Measurements from ENCODE around the gene XPO6. TPM values are rescaled to one million over a fixed set of nuclear protein-coding genes. Genes with fewer than 3 reads are reported as not detected.

Gene XPO6
- total RNA-seq, 1 donor from 2014 or later = 72.7 TPM

GRCh38 chr16:28168991-28169554 lies 42.7 kb downstream of the XPO6 start:
- Histone ChIP-seq H3K36me3 (peaks cover 4 to 55% of the 10 kb centered on the region in 2 donors), H3K27me3 (no peaks in the 10 kb centered on the region), H3K4me3 (no peak overlapping the region), H3K27ac (no peak overlapping the region), H3K4me1 (peaks cover 7% of the 10 kb centered on the region), H3K9me3 (no peaks in the 10 kb centered on the region)
- DNase-seq (ENCODE audit: extremely low spot score in 2 of 2) = no peak
- intact Hi-C loops (cut with DNase I) = no loop called here
- TF ChIP-seq POLR2AphosphoS5 (IDR thresholded peaks at IDR 0.05; ENCODE audit: insufficient read depth in 1 of 2, low read depth in 1 of 2) = no peak
- no peak for TF ChIP-seq POLR2A (IDR thresholded peaks at IDR 0.05)
- TF ChIP-seq, protein P1, sequence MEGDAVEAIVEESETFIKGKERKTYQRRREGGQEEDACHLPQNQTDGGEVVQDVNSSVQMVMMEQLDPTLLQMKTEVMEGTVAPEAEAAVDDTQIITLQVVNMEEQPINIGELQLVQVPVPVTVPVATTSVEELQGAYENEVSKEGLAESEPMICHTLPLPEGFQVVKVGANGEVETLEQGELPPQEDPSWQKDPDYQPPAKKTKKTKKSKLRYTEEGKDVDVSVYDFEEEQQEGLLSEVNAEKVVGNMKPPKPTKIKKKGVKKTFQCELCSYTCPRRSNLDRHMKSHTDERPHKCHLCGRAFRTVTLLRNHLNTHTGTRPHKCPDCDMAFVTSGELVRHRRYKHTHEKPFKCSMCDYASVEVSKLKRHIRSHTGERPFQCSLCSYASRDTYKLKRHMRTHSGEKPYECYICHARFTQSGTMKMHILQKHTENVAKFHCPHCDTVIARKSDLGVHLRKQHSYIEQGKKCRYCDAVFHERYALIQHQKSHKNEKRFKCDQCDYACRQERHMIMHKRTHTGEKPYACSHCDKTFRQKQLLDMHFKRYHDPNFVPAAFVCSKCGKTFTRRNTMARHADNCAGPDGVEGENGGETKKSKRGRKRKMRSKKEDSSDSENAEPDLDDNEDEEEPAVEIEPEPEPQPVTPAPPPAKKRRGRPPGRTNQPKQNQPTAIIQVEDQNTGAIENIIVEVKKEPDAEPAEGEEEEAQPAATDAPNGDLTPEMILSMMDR (IDR thresholded peaks at IDR 0.05) = no peak

GRCh38 chr16:28167730-28168129 lies 44.0 kb downstream of the XPO6 start:
- Histone ChIP-seq H3K27me3 (no peaks in the 10 kb centered on the region), H3K36me3 (peaks cover 4 to 48% of the 10 kb centered on the region in 2 donors), H3K4me3 (no peak overlapping the region), H3K4me1 (peaks cover 19% of the 10 kb centered on the region), H3K9me3 (no peaks in the 10 kb centered on the region), H3K27ac (no peak overlapping the region)
- TF ChIP-seq, protein P1 (IDR thresholded peaks at IDR 0.05) = no peak
- no peak for TF ChIP-seq POLR2A (IDR thresholded peaks at IDR 0.05)
- TF ChIP-seq POLR2AphosphoS5 (IDR thresholded peaks at IDR 0.05; ENCODE audit: insufficient read depth in 1 of 2, low read depth in 1 of 2) = no peak
- intact Hi-C loops (cut with DNase I) = no loop called here
- DNase-seq (ENCODE audit: extremely low spot score in 2 of 2) = no peak

- Histone ChIP-seq H3K4me1 (peaks cover 19% of the 10 kb centered on the region), H3K27ac (no peak overlapping the region), H3K9me3 (no peaks in the 10 kb centered on the region), H3K36me3 (peaks cover 4 to 44% of the 10 kb centered on the region in 2 donors), H3K4me3 (no peak overlapping the region), H3K27me3 (no peaks in the 10 kb centered on the region)
- TF ChIP-seq, protein P1 (IDR thresholded peaks at IDR 0.05) = no peak
- TF ChIP-seq POLR2A (IDR thresholded peaks at IDR 0.05) (no peak), POLR2AphosphoS5 (IDR thresholded peaks at IDR 0.05; ENCODE audit: insufficient read depth in 1 of 2, low read depth in 1 of 2) (no peak)
- intact Hi-C loops (cut with DNase I) = no loop called here
- no peak for DNase-seq (ENCODE audit: extremely low spot score in 2 of 2)
These were observed 44.5 kb downstream of the XPO6 start for GRCh38 chr16:28167221-28167620.

DNA sequence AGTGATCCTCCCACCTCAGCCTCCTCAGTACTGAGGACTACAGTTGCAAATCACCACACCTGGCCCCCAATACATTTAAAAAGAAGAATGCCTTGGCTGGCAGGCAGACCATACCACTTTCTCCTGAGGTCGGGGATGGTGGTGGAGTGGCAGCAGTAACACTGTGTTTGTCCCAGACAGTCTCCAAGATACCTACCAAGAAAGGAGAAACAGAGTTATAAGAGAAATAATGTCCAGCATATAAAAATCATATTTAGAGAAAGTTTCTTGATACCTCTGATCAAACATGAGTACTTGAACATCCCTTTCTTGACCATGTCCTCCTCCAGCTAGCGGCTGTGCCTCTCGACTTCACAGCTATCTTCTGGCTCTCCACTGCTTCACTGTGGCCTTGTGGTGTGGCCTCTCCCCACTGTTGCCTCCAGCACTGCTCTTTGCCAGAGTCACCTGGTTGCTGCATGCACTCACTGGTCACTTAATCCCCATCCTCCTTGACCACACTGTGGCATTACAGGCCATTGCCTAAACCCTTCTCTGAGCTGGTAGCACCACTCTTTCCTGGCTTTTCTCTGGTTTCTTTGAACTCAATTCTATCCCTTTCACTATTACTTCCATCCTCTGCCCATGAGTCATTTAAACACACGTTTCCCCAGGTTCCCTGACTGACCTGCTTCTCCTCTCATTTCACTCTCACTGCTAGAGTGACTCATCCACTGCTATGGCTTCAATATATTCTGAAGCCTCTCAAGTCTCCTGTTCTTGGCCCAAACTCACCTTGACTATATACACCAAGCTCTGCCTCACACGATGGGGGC lies 45.2 kb downstream of the XPO6 start:
- intact Hi-C loops (cut with DNase I) = no loop called here
- Histone ChIP-seq H3K9me3 (no peaks in the 10 kb centered on the region), H3K4me1 (peaks cover 19% of the 10 kb centered on the region), H3K27me3 (no peaks in the 10 kb centered on the region), H3K4me3 (no peak overlapping the region), H3K36me3 (peaks cover 4 to 44% of the 10 kb centered on the region in 2 donors), H3K27ac (no peak overlapping the region)
- no peak for DNase-seq (ENCODE audit: extremely low spot score in 2 of 2)
- TF ChIP-seq POLR2A (IDR thresholded peaks at IDR 0.05) = no peak
- TF ChIP-seq, protein P1 (IDR thresholded peaks at IDR 0.05) = no peak
- no peak for TF ChIP-seq POLR2AphosphoS5 (IDR thresholded peaks at IDR 0.05; ENCODE audit: insufficient read depth in 1 of 2, low read depth in 1 of 2)

DNA sequence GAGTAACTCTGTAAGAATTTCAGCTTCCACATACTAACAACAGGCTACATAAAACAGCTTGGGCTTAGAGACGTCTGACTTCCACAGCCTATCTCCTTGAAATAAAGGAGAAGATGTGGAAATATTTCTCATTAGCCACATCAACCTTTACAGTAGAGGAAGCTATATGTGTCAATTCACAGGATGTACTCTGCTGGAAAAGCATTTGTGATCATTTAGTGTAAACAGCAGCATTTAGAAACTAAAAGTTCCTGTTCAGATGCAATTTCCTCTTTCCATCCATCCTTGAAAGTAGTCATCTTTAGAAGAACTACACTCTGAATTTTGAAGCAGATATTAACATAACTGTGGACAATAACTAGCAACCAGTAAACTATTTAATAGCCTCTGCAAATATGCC lies 46.2 kb downstream of the XPO6 start:
- TF ChIP-seq POLR2AphosphoS5 (IDR thresholded peaks at IDR 0.05; ENCODE audit: insufficient read depth in 1 of 2, low read depth in 1 of 2) (no peak), POLR2A (IDR thresholded peaks at IDR 0.05) (no peak)
- TF ChIP-seq, protein P1 (IDR thresholded peaks at IDR 0.05) = no peak
- no peak overlapping the region for H3K27ac ChIP-seq

More for the DNA sequence above, 46.2 kb downstream of the XPO6 start:
- Histone ChIP-seq H3K4me3 (no peak overlapping the region), H3K9me3 (no peaks in the 10 kb centered on the region), H3K36me3 (peaks cover 4 to 44% of the 10 kb centered on the region in 2 donors), H3K27me3 (no peaks in the 10 kb centered on the region), H3K4me1 (peaks cover 19% of the 10 kb centered on the region)
- intact Hi-C loops (cut with DNase I) = no loop called here
- no peak for DNase-seq (ENCODE audit: extremely low spot score in 2 of 2)
